Ectodermal cell (in vitro differentiated cells): Measurements from ENCODE around the gene SPACDR.
A peak's percentile ranks its signal among the peaks of the same experiment; 100 is the strongest.

Source experiments
- H3K27ac ChIP-seq: 2 replicates; pipeline ENCODE4 v1.7.0; 2013; ENCODE audit warnings: mild to moderate bottlenecking, low read depth, low read length; ENCODE audit not compliant: insufficient read depth, poor library complexity, severe bottlenecking
- H3K27me3 ChIP-seq: 2 replicates; pipeline ENCODE4 v1.7.0; 2013; ENCODE audit warnings: mild to moderate bottlenecking, low read length; ENCODE audit not compliant: insufficient read depth, control insufficient read depth, poor library complexity, severe bottlenecking
- H3K36me3 ChIP-seq: one replicate; pipeline ENCODE4 v1.7.0; 2013; ENCODE audit warnings: low read length; ENCODE audit not compliant: control insufficient read depth, insufficient read depth
- H3K4me1 ChIP-seq: one replicate; pipeline ENCODE4 v1.7.0; 2013; ENCODE audit warnings: low read length; ENCODE audit not compliant: control insufficient read depth, insufficient read depth
- H3K4me3 ChIP-seq: 2 replicates; pipeline ENCODE4 v1.7.0; 2013; ENCODE audit warnings: low read depth, low read length, control low read depth; ENCODE audit not compliant: insufficient read depth
- H3K9me3 ChIP-seq: 2 replicates; pipeline ENCODE4 v1.7.0; 2013; ENCODE audit warnings: mild to moderate bottlenecking, low read length, moderate library complexity; ENCODE audit not compliant: control insufficient read depth
- WGBS, 2 experiments: methylation state at CpG; one replicate each; pipeline ENCODE4 v1.1.7; 2013; ENCODE audit warnings: missing lambda C conversion rate in 2 of 2; 5-methylcytosine and 5-hydroxymethylcytosine counted together

Gene SPACDR

DNA sequence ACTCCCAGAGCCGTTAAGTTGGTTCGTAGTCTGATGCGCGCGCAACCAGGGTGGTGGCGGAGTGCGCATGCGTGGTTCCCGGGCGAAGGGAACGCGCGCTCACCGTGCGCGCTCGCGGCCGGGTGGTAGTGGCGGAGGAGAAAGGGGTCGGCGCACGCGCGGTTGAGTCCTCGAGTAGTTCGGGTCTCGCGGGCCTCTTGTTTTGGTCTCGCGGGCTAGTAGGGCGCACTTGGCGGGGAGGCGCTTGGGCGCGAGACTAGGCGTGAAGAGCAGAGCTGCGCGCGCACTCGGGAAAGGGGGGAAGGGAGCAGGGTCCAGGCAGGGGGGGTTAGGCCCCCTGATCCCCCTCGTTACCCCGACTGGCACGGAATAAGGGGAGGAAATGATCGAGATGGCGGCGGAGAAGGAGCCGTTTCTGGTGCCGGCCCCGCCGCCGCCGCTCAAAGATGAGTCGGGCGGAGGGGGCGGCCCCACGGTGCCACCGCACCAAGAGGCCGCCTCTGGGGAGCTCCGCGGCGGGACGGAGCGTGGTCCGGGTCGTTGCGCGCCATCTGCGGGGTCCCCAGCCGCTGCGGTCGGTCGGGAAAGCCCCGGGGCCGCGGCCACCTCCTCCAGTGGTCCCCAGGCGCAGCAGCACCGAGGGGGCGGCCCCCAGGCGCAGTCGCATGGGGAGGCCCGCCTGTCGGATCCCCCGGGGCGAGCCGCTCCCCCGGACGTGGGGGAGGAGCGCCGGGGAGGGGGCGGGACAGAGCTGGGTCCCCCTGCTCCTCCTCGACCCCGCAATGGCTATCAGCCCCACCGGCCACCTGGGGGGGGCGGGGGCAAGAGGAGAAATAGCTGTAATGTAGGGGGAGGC is 34.2 kb downstream of the SPACDR start, which contains the start of gene MEPCE:
Gene MEPCE, plus strand, starts transcription at position 195 of the 856 bp plus-strand sequence. Its CDS starts 188 bp downstream, at position 383.
- peaks cover 21% of the 10 kb centered on the region for H3K36me3 ChIP-seq
- WGBS, 2 experiments: 1% methylated on average over 93 to 95 of the region's 95 CpGs
- peak within 1 kb of the TSS; percentile 91 for H3K4me3 ChIP-seq
- peaks cover 21% of the 10 kb centered on the region for H3K4me1 ChIP-seq
- peaks cover 5% of the 10 kb centered on the region for H3K9me3 ChIP-seq
- H3K27me3 ChIP-seq: peaks cover 10% of the 10 kb centered on the region
- H3K27ac ChIP-seq: peak within 1 kb of the TSS; percentile 98

DNA sequence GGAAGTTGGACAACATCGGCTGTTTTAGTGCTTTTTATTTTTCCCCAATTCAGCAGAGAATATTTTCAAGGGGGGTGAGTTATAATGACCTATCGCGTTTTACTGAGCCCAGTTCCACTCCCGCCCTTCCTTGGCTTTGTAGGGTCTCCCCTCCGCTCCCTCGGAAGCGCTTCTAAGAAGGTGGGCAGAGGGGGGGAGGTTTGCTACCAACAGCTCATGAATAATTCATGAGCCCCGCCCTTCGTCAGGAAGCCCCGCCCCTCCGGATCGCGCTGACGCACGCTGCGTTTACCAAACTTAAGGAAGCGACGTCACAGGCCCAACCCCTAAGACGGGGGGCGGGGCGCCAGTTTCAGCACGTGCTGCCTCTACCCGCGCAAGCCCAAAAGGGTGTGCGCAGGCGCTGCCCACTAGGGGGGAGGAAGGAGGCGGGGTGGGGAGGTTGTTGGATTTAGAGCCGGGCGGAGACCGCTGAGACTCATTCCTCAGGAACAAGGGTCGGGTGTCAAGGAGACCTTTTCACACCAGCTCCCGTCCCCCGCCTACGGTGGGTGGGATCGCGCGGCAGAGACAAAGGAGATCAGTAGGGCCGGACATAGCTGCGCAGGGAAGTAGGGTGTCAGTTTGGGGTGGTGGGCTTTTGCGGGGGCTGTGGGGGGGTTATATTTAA is 35.0 kb downstream of the SPACDR start:
- WGBS, 2 experiments: 0% methylated on average over 40 of the region's 40 CpGs
- H3K36me3 ChIP-seq: peaks cover 20% of the 10 kb centered on the region
- peaks cover 21% of the 10 kb centered on the region for H3K4me1 ChIP-seq
- peaks cover 10% of the 10 kb centered on the region for H3K27me3 ChIP-seq
- peak overlapping the region; percentile 98 for H3K27ac ChIP-seq
- H3K4me3 ChIP-seq: peak overlapping the region; percentile 91
- H3K9me3 ChIP-seq: peaks cover 5% of the 10 kb centered on the region

DNA sequence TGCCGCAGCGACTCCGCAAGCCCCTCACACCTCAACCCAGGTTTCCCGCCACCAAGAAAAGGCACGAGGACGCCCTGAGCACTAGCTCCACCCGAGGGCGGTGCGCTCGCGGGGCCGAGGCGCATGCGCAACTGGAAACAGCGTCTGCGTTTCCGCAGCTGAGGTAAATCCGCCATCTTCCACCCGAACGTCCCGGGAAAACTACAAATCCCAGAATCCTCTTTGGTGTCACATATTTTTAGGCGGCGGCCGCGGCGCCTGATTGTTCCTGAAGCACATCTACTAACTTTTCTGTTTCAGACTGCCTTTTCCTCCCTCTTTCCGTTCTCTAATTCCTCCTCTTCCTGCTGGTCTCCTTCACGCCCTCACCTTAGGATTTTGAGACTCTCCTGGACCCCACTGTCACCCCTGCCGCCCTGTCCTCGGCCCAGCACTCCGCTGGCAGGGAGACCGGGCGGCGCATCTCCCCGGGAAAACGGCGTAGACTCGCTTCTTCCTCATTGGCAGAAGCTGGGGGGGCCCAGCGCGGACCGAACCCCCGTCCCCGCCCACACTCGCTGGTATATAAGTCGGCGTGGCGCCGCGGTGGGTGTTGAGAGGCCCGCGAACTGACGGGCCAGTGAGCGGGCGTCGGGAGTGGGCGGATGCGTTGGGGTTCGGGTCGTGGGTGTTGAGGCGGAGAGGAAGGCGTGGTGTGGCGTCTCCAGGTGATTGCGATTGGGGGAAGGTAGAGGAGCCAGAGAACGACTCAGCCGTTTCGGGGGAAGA is 35.7 kb downstream of the SPACDR start, which contains the start of gene ZCWPW1:
Gene ZCWPW1, minus strand, starts transcription at position 505 of the 768 bp plus-strand sequence. CDS start 8,054 bp downstream, outside the sequence.
- peak within 1 kb of the TSS; percentile 91 for H3K4me3 ChIP-seq
- peaks cover 13% of the 10 kb centered on the region for H3K36me3 ChIP-seq
- peaks cover 5% of the 10 kb centered on the region for H3K9me3 ChIP-seq
- peaks cover 21% of the 10 kb centered on the region for H3K4me1 ChIP-seq
- peaks cover 10% of the 10 kb centered on the region for H3K27me3 ChIP-seq
- WGBS, 2 experiments: 1% methylated on average over 66 of the region's 66 CpGs
- H3K27ac ChIP-seq: peak within 1 kb of the TSS; percentile 98

DNA sequence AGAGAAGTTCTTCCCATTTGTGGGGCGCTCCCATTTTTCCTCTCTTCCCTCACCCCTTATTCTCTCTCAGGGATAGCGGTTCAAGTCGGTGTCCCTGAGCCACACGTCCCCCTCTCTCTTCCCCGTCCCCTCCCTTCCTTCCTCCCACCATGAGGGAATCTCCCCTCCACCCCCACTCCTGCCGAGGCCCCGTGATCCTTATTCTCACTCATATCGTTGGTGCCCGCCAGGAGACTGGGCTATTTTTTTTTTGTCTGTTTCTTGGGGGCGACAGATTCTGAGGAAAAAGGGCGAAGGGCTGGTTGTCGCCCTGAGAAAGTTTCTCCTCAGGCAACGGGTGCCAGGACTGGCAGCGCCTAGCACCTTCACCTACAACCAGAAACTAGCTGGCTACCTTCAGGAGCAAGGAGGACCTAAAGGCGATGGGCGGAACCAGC is 36.3 kb downstream of the SPACDR start:
- Histone ChIP-seq H3K36me3 (peaks cover 7% of the 10 kb centered on the region), H3K9me3 (peaks cover 5% of the 10 kb centered on the region), H3K4me1 (peaks cover 21% of the 10 kb centered on the region), H3K27me3 (peaks cover 10% of the 10 kb centered on the region), H3K27ac (no peak overlapping the region), H3K4me3 (peak overlapping the region; percentile 57)
- 70 to 72% methylated on average over 16 of the region's 16 CpGs for WGBS, 2 experiments

DNA sequence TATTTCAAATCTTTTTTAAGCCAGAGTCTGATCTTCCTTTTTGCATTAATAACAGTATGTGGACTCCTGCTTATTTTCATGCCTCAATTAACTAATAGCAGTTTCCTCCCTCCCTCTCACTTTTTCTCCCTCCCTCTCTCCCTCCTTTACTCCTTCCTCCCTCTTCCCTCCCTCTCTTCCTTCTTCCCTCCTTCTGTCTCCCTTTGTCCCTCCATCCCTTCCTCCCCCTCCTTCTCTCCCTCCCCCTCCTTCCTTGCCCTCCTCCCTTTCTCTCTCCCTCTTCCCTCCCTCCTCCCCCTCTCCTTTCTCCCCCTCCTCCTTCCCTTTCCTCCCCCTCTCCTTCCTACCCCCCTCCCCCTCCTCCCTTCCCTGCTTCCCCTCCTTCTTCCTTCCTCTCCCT is 37.5 kb downstream of the SPACDR start:
- H3K4me3 ChIP-seq: no peak overlapping the region

DNA sequence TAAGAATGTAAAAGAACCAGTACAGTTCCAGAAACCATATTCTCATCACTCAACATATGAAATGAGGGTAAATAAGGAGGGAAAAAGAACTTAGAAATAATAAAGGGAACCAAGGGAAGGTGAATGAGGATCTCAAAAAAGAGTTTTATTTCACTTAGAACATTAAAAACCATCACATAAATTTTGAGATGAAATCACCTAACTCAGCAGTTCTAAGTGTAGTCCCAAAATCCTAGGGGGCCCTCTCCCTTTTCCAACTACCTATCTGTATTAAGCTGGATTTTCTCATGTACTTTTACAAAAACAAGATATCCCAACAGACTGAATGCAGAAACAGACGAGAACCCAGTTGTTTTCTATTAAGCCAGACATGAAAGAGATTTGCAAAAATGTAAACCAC is 38.7 kb downstream of the SPACDR start:
- Histone ChIP-seq H3K4me1 (no peaks in the 10 kb centered on the region), H3K27ac (no peak overlapping the region), H3K4me3 (no peak overlapping the region), H3K27me3 (peaks cover 10% of the 10 kb centered on the region), H3K9me3 (peaks cover 5% of the 10 kb centered on the region), H3K36me3 (no peaks in the 10 kb centered on the region)
- 22 to 40% methylated on average over 1 of the region's 1 CpG for WGBS, 2 experiments

More for the DNA sequence above, 37.5 kb downstream of the SPACDR start:
- H3K36me3 ChIP-seq: no peaks in the 10 kb centered on the region
- no peak overlapping the region for H3K27ac ChIP-seq
- peaks cover 10% of the 10 kb centered on the region for H3K27me3 ChIP-seq
- peaks cover 5% of the 10 kb centered on the region for H3K9me3 ChIP-seq
- H3K4me1 ChIP-seq: peaks cover 12% of the 10 kb centered on the region

DNA sequence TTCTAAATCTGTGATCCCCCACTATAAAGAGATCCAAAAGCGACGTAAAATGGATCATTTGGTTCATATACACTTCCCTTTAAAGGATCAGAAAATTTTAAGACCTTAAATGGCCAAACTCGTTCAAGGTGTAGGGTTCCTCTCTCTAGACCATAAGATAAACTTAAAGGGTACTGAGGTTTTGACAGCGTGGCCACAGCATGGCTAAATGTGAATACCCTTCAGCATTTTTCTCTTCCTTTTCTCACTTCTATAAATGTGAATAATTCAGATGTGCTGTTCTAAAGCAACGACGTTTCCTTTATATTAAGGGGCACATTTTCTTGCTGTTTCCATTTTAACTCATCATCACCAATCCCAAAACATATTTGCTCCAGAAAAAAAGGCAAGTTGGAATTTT is 40.7 kb downstream of the SPACDR start:
- no peak overlapping the region for H3K27ac ChIP-seq
- H3K4me1 ChIP-seq: no peaks in the 10 kb centered on the region
- WGBS, 2 experiments: 83 to 88% methylated on average over 6 of the region's 6 CpGs
- H3K27me3 ChIP-seq: peaks cover 10% of the 10 kb centered on the region
- H3K36me3 ChIP-seq: no peaks in the 10 kb centered on the region
- no peak overlapping the region for H3K4me3 ChIP-seq
- peaks cover 5% of the 10 kb centered on the region for H3K9me3 ChIP-seq

DNA sequence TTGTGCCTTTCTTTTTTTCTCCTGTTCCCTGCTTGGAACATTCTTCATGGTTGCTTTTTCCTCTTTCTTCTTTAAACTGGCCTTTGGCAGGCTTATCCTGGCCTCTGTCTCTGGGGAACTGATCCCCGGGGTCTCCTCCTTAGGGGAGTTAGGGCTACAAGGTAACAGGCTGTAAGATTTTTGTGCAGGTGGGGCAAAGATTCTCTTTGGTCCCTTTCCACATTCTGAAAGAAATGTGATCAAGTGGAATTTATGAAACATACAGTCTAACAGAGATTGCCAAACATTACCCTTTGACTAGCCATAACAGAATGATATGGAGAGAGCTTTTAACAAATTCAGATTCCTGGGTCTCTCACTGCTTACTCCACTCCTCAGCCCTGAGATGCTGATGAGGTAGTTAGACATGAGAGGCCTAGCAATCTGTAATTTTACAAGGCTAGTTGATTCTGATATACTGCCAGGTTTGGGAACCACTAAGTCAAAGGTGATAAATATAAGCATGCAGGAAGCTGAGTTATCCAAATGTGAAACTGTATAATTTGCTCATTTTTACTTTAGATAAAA is 44.3 kb downstream of the SPACDR start:
- WGBS, 2 experiments: 86 to 93% methylated on average over 1 of the region's 1 CpG
- H3K4me1 ChIP-seq: no peaks in the 10 kb centered on the region
- H3K4me3 ChIP-seq: no peak overlapping the region
- no peak overlapping the region for H3K27ac ChIP-seq
- H3K27me3 ChIP-seq: no peaks in the 10 kb centered on the region
- H3K36me3 ChIP-seq: no peaks in the 10 kb centered on the region
- no peaks in the 10 kb centered on the region for H3K9me3 ChIP-seq

DNA sequence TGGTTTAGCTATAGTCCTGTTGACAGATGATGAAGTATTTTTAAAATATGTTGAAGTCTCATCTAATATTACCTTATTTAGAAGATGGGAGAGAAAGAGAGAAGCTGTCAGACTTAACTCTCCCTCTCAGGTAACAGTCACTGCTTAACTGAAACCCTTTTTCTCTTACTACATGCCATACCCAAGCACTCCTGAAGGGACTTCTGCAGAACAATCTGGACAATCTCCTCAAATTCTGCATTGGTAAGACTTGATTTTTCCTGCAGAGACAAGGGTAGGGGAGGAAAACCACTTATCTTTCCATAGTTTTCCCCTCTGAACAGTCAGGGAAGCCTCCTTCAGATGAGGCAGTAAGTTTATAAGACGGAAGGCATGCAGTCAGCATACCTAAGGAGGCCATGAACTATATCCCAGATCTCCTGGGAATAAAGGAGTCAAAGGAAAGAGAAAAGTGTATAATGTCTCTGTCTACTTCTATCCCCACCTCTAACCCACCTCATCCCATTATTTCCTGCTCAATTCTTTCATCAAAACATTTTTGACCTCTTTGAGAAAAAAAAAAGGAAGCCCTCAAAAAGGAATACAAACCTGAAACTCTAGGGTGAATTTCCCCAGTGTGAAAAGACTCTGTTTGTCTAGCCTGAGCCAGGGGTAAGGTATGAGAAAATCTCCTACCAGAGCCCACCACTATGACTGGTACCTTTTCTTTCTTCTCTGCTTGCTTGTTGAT is 45.0 kb downstream of the SPACDR start:
- H3K9me3 ChIP-seq: no peaks in the 10 kb centered on the region
- WGBS, 2 experiments: 71 to 94% methylated on average over 1 of the region's 1 CpG
- no peak overlapping the region for H3K4me3 ChIP-seq
- H3K27ac ChIP-seq: no peak overlapping the region
- no peaks in the 10 kb centered on the region for H3K4me1 ChIP-seq
- no peaks in the 10 kb centered on the region for H3K36me3 ChIP-seq
- no peaks in the 10 kb centered on the region for H3K27me3 ChIP-seq
